Myocyte (in vitro differentiated cells): ENCODE measurements around the gene AKNA. TPM values are rescaled to one million over a fixed set of nuclear protein-coding genes. Genes with fewer than 3 reads are reported as not detected.
A peak's percentile ranks its signal among the peaks of the same experiment; 100 is the strongest.

Source experiments
- DNase-seq: peaks from one replicate; pipeline ENCODE4 v3.0.0-alpha.2; 2012; ENCODE audit warnings: low read depth
- total RNA-seq: library from RNA; depleted of rRNA; stranded (reverse); fragments of >200 nt; gene quantifications from 2 replicates; pipeline ENCODE4 v1.2.3, GENCODE V29; 2014

The AKNA gene
- total RNA-seq, 1 donor from 2014 or later = 3.7 TPM

- DNase-seq = no peak
These were observed 28.5 kb upstream of the AKNA start for GRCh38 chr9:114416290-114416689.

GRCh38 chr9:114414346-114414745 is 26.6 kb upstream of the AKNA start:
- DNase-seq = no peak

- peak; percentile 36 for DNase-seq
These were observed 26.1 kb upstream of the AKNA start for GRCh38 chr9:114413861-114414301.

- no peak for DNase-seq
These were observed 24.4 kb upstream of the AKNA start for GRCh38 chr9:114412048-114412683.

- no peak for DNase-seq
These were observed 23.7 kb upstream of the AKNA start for GRCh38 chr9:114411452-114411851.

GRCh38 chr9:114410910-114411309 is 23.1 kb upstream of the AKNA start:
- no peak for DNase-seq

- no peak for DNase-seq
These were observed 22.1 kb upstream of the AKNA start for GRCh38 chr9:114409842-114410241.

GRCh38 chr9:114409103-114409780 is 21.5 kb upstream of the AKNA start:
- no peak for DNase-seq

GRCh38 chr9:114408645-114409044 is 20.9 kb upstream of the AKNA start:
- no peak for DNase-seq

- no peak for DNase-seq
These were observed 20.1 kb upstream of the AKNA start for GRCh38 chr9:114407889-114408288.

GRCh38 chr9:114406441-114406840 is 18.7 kb upstream of the AKNA start:
- DNase-seq = no peak

GRCh38 chr9:114405294-114406034 is 17.7 kb upstream of the AKNA start:
- DNase-seq = peak; percentile 83

- no peak for DNase-seq
These were observed 16.7 kb upstream of the AKNA start for GRCh38 chr9:114404531-114404930.

GRCh38 chr9:114403153-114403756 is 15.5 kb upstream of the AKNA start:
- no peak for DNase-seq

GRCh38 chr9:114401344-114401743 is 13.6 kb upstream of the AKNA start:
- no peak for DNase-seq

- no peak for DNase-seq
These were observed 13.0 kb upstream of the AKNA start for GRCh38 chr9:114400772-114401171.

GRCh38 chr9:114400219-114400618 is 12.4 kb upstream of the AKNA start:
- DNase-seq = no peak

- DNase-seq = no peak
These were observed 11.6 kb upstream of the AKNA start for GRCh38 chr9:114399381-114399780.

- peak; percentile 86 for DNase-seq
These were observed 10.2 kb upstream of the AKNA start for GRCh38 chr9:114397848-114398605.

- DNase-seq = no peak
These were observed 9.6 kb upstream of the AKNA start for GRCh38 chr9:114397219-114397847.
